GM23248 (cell line): ENCODE data around the gene TCP11X2.

Experiments
- EZH2 ChIP-seq: fragments of 200-600 bp; sonication (generic); IDR thresholded peaks from 2 replicates; pipeline ENCODE4 v1.6.1; 2018; ENCODE audit warnings: antibody characterized with exemption, mild to moderate bottlenecking; ENCODE audit not compliant: insufficient read depth, poor library complexity, severe bottlenecking
- EZH2phosphoT487 ChIP-seq: fragments of 200-600 bp; sonication (generic); IDR thresholded peaks from 2 replicates; pipeline ENCODE4 v1.6.1; 2018; ENCODE audit warnings: antibody characterized with exemption, moderate library complexity, mild to moderate bottlenecking, low read depth; ENCODE audit not compliant: insufficient read depth

DNA sequence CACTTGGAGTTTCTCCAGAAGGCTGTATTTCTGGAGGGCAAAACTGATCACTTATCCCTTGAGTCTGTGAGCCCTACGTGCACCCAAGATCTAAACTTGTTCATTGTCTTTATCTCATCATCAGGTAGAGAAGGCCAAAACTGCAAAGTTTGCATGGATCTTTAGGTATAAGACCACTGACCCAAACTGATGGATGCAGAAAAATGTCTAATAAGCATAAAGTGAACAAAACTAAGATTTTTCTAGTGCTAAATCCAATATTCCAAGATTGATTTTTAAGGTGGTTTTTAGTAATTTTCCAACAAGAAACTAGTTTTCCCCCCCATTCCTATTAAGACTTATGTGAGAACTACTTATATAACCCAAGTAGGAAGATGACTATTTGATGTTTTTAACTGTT, 42.9 kb upstream of the TCP11X2 start:
- TF ChIP-seq EZH2 (no peak), EZH2phosphoT487 (no peak)
